RCC 7860 (cell line): ENCODE measurements around the gene SHC4.
"Not testable (repeated sequence)": the region's sequence is repeated elsewhere in the genome, so short reads cannot be mapped to it uniquely, and the experiment has no call there.

ENCODE experiments used
- DNase-seq: peaks from one replicate; pipeline ENCODE4 v3.0.0-alpha.2; 2015; ENCODE audit warnings: low spot score
- FAIRE-seq: peaks from 2 replicates; lab custom pipeline; 2012; peaks lifted over from hg19 to GRCh38; lab: Jason Lieb, UNC

The SHC4 gene

DNA sequence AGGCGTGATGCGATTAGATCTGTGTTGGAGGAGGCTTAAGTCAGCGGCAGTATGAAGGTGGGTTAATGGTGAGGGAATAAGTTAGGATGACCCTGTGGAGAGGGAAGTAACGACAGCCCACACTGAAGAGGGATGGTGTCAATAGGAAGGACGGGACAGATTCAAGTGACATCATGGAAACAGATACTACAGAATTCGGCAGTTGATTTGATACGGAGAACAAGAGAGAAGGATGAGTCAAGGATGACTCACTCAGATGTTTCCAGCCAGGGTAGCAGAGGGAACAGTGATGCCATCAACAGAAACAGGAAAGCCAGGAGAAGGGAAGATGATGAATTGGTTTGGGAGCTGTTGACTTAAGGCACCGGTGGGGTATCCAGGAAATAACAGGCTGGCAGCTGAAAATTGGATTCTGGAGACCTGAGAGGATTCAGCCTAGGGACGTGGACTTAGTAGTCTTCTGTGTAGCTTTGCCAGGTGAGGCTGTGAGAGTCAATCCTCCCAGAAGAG, 38.0 kb downstream of the SHC4 start:
- peak; percentile 97 for DNase-seq
- peak; percentile 92 for FAIRE-seq

DNA sequence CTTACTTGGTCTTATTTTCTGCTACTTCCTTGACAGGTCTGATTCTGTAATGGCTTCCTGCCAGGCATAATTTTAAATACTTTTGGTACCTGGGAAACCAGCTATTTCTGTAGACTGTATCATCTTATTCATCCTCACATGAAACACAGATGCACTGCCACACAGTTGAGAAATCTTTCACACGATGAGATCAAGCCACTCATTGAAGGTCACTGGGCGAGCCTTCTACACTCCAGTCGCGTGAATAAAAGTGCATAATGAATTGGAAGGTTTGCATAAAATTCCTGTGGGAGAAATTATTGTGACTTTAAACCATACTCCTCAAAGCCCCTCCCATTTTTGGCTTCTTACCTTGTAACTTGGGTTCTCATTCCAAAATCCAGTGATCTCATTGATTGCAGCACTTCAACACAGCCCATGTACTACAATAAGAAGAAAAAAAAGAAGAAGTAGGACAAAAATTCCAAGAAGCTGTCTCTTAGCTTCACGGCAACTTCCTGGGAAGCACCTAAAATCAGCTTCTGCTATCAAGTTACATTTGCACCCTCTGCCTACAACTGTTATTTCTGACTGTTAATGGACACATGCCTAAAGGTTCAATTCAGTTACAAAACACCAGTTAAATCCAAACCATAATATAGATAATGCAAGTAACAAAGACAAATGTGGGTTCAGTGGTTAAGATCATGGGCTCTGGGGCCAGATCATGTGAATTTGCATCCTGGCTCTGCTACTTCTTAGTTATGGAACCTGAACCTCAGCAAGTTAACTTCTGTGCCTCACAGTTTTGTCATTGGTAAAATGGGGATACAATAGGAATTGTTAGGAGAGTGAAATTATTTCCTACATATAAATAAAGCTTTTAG, 39.0 kb downstream of the SHC4 start:
- no peak for FAIRE-seq

DNA sequence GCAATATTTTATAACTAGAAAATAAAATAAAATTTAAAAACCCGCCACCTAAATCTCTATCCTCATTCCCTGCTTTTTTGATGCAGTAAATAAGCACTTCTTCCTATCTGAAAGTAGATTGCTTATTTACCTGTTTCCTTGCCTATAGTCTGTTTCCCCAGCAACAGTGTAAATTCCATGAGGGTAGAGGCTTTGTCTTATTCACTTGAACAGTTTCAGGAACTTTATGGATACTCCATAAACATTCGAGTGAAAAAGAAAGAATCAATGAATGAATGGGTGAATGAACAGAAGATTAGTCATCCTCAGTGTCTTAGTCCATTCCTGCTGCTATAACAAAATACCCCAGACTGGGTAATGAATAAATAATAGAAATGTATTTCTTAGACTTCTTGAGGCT, 41.7 kb downstream of the SHC4 start:
- DNase-seq (no peak), FAIRE-seq (no peak)

More for the DNA sequence above, 39.0 kb downstream of the SHC4 start:
- DNase-seq = no peak

DNA sequence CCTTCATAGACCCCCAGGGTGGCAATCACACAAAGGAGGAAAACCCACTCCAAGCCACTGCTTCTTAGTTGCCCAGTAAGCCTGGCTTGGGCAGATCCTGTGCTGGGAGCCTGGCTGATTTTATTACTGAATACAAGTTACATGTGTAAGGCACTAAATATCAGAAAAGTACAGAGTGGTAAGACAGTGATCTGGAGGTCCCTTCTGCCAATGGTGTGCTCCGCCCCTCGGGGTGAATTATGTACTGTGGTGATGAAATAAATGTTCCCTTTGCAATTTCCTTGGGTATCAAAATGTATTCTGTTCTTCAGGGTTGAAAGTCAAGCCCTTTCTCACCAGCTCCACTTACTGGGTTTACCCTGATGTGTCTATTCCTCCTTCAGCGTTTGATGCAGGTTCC, 47.0 kb downstream of the SHC4 start:
- no peak for FAIRE-seq
- DNase-seq = no peak

DNA sequence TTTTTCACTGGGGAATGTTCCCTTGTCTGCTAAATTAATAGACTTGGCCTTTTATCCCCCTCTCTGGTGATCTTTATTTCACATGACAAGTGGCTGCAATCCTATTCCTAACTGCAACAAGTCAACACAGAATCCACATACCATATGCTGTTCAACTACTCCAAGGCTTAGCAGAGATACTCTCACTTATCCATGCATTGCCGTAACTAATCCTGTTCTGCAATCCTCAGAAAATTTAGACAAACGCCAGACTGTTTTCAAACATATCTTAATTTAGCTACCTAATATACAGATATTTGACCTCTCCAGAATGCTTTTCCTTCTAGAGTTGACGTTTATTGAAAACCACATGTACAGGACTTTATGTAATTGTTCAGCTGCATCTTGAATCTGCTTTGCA, 47.9 kb downstream of the SHC4 start:
- FAIRE-seq (no peak), DNase-seq (no peak)

DNA sequence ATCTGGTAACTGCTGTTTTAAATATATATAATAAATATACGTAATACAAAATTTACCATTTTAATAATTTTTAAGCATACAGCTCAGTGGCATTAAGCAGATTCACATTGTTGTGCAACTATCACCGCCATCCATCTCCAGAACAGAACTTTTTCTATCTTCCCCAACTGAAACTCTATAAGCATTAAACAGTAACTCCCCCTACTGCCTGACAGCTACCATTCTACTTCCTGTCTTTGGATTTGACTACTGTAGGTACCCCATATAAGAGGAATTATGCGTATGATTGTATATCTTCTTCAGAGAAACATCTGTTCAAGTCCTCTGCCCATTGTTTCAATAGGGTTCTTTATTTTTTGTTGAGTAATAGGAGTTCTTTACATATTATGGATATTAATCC, 49.0 kb downstream of the SHC4 start:
- DNase-seq (no peak), FAIRE-seq (no peak)

DNA sequence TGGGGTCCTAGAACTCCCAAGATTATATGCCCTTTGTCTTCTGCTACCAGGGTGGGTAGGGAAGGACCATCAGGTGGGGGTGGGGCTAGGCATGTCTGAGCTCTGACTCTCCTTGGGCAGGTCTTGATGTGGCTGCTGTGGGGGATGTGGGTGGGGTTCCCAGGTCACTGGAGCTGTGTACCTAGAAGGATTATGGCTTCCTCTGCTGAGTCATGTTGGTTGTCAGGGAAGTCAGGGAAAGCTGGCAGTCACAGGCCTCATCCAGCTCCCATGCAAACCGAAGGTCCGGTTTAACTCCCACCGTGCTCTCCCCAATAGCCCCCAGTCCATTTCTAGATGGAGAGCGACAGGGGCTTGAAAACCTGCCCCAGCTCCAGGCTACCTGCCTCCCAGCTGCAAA, 50.6 kb downstream of the SHC4 start:
- DNase-seq = peak; percentile 54
- FAIRE-seq = no peak

DNA sequence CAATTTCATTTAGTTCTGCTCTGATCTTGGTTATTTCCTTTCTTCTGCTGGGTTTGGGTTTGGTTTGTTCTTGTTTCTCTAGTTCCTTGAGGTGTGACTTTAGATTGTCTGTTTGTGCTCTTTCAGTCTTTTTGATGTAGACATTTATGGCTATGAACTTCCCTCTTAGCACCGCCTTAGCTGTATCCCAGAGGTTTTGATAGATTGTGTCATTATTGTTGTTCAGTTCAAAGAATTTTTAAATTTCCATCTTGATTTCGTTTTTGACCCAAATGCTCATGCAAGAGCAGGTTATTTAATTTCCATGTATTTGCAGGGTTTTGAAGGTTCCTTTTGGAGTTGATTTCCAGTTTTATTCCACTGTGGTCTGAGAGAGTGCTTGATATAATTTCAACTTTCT, 53.2 kb downstream of the SHC4 start:
- not testable (repeated sequence) for FAIRE-seq, DNase-seq

DNA sequence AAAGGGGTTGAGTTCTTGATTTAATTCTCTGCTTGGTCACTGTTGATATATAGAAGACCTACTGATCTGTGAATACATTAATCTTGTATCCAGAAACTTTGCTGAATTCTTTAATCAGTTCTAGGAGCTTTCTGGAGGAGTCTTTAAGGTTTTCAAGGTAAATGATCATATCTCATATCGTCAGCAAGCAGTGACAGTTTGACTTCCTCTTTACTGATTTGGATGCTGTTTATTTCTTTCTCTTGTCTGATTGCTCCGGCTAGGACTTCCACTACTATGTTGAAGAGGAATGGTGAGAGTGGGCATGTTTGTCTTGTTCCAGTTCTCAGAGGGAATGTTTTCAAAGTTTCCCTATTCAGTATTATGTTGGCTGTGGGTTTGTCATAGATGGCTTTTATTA, 54.4 kb downstream of the SHC4 start:
- FAIRE-seq, DNase-seq: not testable (repeated sequence)

DNA sequence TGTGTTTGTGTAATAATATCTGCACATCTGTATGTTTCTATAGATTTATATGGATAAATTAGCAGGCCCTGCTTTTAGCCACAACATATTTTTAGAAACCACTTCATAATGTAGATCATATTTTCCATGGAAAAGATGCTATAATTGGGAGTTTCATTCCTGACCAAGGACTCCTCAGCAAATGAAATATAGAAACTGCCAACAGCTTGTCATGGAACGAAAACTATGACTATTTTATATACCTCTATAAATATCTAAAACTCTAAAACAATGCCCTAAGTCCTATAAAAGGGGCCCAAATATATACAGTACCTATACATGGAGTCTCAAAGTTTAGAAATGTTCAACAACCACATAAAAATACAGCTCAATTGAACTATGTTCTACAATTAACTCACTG, 57.9 kb downstream of the SHC4 start:
- FAIRE-seq (no peak), DNase-seq (no peak)

DNA sequence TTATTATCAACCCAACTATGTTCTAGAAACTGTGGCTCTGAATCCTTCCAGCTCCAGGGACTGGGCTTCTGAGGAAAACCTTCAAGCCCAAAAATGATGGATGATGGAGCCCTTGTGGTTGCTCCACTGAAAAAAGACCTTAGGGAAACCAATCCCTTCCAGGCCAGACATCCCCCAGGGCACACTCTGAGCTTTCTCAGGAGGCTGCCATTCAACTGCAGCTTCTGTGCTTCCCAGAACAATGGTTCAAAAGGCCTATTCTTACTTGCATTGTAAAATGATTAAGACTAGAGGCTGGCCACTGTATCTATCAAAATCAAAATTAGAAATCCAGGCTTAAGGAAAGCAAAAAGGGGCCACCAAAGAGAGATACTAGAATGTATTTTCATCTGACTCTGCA, 58.5 kb downstream of the SHC4 start:
- FAIRE-seq = no peak
- no peak for DNase-seq

DNA sequence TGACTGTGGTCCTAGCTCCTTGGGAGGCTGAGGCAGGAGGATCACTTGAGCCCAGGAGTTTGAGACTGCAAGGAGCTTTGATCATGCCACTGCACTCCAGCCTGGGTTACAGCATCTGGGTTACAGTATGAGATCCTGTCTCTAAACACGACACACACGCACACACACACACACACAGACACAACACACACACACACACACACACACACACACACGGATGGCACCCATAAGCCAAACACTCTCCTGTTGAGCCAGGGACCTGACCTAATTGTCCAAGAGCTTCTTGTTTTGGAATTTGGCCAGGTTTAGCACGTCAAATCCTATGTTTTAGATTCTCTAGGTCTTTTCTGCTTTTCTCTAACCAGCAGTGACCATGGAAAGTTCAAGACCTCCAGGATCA, 59.0 kb downstream of the SHC4 start:
- DNase-seq = no peak
- FAIRE-seq = no peak

DNA sequence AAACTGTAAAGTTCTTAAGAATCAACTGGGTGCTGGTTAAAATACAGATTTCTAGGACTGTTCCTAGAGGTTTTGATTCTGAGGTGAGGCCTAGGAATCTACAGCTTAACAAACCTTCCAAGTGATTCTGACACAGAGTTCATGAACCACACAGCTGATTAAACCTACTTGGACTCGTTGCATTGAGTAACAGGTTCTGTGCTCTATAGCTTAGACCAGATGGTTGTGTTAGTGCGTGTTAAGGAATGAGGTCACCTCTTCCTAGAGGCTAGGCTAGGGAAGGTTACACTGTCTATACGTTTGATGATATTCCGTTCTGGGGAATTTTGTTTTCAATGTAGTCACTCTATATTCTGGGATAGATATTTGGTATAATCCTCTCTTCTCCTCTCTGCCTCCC, 63.9 kb downstream of the SHC4 start:
- no peak for FAIRE-seq

DNA sequence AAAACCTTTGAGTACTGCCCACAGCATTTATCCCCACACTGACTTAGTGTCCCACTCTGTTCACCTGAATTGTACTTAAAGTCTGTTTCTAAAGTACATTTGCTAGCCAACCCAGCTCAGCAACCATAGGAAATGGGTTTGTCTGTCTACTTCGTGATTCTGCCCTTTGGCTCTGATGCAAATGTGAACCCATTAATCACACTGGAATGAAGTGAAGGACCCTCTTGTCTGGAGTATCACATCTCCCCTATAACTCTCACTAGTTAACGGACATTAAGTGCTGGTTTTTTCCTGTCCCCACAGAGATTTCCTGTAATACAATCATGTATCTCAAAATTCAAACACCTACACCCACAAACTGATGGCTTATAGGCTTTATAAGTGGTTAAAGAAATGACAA, 65.3 kb downstream of the SHC4 start:
- FAIRE-seq = no peak
- no peak for DNase-seq

More for the DNA sequence above, 63.9 kb downstream of the SHC4 start:
- DNase-seq = no peak

DNA sequence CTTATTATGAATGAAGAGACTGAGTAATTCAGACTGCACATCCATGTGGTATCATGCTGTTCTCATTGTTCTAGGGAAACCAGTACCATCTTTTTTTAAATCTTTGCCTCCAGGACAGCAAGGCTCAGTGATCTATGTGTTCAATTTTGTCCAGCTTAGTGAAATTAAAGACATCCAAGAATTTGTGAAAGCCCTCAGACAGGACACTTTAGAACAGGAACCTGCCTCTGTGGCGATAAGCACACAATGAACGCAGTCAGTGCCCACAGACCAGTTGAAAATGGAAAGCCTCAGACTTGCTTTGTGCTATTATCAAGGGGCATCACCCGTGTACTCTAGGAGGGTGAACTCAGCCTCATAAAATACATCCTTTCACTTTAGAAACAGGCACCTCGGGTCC, 65.7 kb downstream of the SHC4 start:
- FAIRE-seq (no peak), DNase-seq (no peak)

DNA sequence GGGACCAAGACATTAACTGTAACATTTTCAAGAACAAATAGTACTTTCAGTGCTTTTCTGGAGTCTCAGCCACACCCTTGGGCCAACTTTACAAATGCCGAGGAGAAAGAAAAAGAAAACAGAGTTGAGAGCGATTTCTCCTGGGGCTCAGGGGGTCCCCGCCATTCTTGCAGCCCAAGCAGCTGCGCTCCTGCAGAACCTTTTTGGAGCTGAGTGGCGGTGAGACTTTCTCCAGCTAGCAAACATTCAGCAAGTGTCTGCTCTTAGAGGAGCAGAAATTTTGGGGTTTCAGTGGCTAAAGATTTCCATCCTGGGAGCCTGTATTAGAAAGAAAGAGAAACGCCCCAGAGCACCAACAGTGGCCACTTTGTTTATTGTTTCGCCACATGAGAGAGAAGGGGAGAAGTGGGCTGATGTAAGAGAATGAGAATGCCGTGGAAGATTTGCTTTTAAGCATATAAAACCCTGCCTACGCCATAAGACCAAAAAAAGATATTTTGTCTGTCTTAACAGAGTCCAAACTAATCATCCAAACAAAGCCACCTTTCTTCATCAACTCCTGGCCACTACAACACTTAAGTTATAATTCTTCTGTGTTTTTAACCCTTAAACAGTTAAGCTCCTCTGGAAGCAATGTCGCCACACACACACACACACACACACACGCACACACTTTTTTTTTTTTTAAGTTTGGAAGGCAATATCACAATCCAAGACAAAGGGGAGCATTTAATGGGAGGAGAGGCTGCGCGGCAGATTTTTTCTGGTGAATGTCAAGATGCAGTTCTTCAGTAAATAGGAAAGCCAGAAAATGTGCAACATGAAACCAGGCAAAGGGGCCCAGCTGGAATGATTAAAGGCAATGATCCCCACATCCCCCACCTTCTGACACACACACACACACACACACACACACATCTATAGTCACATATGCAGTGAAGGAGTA, 66.6 kb downstream of the SHC4 start:
- FAIRE-seq (no peak), DNase-seq (no peak)

DNA sequence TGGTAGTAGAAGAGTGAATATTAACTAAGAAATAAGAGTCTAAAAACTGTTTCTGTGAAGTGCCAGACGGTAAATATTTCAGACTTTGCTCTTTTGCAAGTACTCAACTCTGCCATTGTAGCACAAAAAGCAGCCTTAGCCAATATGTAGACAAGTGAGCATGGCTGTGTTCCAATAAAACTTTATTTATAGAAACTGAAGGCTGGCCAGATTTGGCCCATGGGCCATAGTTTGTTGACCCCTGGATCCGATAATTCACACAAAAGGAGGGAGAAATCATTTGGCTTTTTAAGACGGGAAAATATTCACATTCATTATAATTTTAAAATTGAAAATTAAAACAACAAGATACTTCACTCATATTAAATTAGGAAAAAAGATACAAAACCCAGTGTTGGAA, 70.4 kb downstream of the SHC4 start:
- DNase-seq (no peak), FAIRE-seq (no peak)

DNA sequence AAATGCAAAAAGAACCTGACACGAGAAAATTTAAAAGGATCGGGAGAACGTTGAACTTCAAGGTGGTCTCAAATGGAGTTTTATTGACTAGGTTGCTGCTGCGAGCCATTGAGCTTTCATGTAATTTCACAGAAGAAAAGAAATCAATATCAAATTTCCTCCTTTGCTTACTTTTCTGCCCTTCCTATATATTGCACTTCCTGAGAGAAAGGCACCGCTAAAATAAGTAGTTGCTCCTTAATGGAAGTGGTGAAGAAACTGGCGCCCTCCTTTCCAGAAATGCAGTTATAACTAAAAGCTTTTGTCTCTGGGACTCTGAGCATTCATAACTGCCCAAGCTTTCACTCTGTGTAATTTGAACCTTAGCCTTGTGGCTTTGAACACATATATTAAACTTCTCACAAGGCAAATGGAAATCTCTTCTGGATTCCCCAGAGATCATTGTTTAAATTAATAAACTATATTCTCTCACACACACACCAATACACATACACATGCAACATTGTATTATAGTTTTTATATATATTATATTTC, 72.4 kb downstream of the SHC4 start:
- FAIRE-seq = no peak
- no peak for DNase-seq

DNA sequence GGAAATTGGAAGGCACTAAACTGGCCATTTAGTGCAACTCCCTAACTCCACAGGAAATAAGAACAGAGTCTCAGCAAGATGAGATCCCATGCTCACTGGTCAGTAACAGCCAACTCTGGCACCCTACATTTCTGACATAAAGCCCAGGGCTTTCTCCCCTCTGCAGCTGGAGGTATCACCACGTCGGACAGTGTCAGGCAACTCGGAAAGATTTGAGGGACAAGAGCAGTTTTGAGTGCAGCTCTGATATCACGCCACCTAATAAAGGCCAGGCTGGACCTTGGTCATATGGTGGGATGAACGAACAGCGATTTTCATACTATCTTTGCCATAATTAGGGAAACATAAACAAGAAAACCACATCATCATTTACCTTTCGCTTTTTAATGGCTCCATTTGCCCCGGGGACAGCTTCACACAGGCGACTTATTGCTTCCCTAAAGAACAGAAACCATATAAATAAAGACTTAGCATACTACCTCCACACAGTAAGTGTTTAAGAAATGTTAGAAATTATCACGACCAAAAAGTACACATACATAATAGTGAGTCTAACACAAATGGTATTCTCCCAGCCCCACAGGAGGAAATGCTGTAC, 73.2 kb downstream of the SHC4 start:
- FAIRE-seq (no peak), DNase-seq (no peak)

DNA sequence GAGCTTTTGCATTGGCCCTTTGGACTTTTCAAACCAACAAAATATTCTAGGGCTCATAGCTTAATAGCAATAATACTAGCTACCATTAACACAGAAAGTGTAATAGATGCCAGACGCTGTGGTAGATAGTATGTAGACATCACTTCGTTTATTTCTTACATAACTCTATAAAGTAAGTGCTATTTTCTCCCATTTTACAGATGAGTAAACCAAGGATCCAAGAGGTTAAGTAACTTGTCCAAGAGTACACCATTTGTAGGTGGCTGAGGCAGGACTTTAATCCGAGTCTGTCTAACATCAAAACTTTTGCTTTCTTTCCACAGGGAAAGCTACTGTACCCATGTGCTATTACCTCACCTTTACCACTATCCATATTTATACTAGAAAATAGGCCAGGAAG, 73.8 kb downstream of the SHC4 start:
- DNase-seq = no peak
- FAIRE-seq = no peak

DNA sequence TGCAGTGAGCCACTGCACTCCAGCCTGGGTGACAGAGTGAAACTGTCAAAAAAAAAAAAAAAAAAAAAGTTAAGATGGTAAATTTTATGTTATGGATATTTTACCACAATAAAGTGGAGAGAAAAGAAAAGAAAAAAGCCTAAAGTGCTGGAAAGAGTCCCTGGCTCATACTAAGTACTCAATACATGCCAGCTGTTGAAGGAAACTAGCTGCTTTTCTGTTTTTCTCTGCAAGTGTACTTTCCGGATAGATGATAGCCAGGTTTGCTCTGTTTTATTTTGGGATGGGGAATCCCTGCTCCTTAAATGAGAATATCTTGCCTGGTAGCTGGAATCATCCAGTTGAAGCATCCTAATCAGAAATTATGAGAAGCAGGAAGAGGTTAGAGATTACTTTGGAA, 74.9 kb downstream of the SHC4 start:
- FAIRE-seq (no peak), DNase-seq (no peak)
